PC-3 (cell line): Measurements from ENCODE around the gene IL13.

Source experiments
- EZH2 ChIP-seq: fragments of 300-600 bp; sonication (generic); IDR thresholded peaks from one replicate; pipeline ENCODE4 v1.6.1; 2017; ENCODE audit warnings: antibody characterized with exemption, mild to moderate bottlenecking, low read length; ENCODE audit not compliant: unreplicated experiment
- TF ChIP-seq, protein P1 (sequence below): fragments of 300-600 bp; sonication (generic); conservative IDR thresholded peaks from 2 replicates; pipeline ENCODE4 v1.5.1; 2017; ENCODE audit warnings: antibody characterized with exemption, low read depth, mild to moderate bottlenecking, low read length

DNA sequence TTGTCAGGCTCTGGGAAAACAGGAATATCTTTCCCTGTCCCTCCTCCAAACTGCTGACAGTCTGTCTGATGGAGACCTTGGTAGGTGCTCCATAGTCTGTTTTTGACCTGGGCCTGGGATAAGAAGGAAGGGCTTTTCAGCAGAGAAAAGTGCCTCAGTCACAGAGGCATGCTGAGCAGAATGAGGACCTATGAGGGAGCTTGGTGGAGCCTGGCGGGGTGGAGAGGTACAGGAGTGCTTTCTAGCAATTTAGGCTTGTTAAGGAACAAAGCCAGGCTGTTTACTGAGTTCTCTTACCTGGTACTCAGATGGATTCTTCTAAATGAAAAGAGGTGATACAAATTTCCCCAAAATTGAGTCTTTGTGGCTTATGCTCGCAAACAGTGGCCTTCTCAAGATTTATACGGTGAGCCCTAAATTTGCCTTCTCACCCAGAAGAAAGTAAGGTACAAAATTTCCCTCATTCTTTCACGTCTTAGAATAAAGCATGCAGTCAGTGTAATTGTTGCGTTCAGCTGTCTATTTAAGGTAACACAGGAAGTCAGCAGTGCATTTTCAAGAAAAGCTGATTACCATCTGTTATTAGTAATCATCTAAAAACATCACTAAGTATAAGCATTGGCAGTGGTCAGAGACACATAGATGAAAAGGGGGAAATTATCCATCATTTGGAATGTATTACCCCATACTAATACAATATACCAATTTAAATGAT, 28.6 kb upstream of the IL13 start:
- TF ChIP-seq, protein P1, sequence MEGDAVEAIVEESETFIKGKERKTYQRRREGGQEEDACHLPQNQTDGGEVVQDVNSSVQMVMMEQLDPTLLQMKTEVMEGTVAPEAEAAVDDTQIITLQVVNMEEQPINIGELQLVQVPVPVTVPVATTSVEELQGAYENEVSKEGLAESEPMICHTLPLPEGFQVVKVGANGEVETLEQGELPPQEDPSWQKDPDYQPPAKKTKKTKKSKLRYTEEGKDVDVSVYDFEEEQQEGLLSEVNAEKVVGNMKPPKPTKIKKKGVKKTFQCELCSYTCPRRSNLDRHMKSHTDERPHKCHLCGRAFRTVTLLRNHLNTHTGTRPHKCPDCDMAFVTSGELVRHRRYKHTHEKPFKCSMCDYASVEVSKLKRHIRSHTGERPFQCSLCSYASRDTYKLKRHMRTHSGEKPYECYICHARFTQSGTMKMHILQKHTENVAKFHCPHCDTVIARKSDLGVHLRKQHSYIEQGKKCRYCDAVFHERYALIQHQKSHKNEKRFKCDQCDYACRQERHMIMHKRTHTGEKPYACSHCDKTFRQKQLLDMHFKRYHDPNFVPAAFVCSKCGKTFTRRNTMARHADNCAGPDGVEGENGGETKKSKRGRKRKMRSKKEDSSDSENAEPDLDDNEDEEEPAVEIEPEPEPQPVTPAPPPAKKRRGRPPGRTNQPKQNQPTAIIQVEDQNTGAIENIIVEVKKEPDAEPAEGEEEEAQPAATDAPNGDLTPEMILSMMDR: no peak
- no peak for TF ChIP-seq EZH2
